Esophagus muscularis mucosa (tissue), 4 donors: ENCODE results near the gene PPP2R5C. TPM values are rescaled to one million over a fixed set of nuclear protein-coding genes. Genes with fewer than 3 reads are reported as not detected.

Experiments used
- DNase-seq: peaks from one replicate; pipeline ENCODE4 v3.0.0-alpha.2; 2017; ENCODE audit errors: extremely low spot score
- H3K27ac ChIP-seq, 4 donors: fragments of 200-600 bp; sonication (generic); replicated peaks in 1 of 4; 1 replicate in 3 of 4; 2 replicates in 1 of 4; pipeline ENCODE4 v1.5.1; 2016 to 2019; ENCODE audit warnings: mild to moderate bottlenecking in 1 of 4
- H3K27me3 ChIP-seq, 4 donors: fragments of 200-600 bp; sonication (generic); one replicate each; pipeline versions ENCODE4 v1.5.1 to v1.6.0; 2016 to 2019
- H3K36me3 ChIP-seq, 4 donors: fragments of 200-600 bp; sonication (generic); one replicate each; pipeline ENCODE4 v1.5.1; 2016 to 2019
- H3K4me1 ChIP-seq, 4 donors: fragments of 200-600 bp; sonication (generic); one replicate each; pipeline ENCODE4 v1.5.1; 2016 to 2019
- H3K4me3 ChIP-seq, 4 donors: fragments of 200-600 bp; sonication (generic); 1 replicate in 2 of 4; 2 replicates in 2 of 4; pipeline ENCODE4 v1.5.1; 2016 to 2019; ENCODE audit warnings: mild to moderate bottlenecking in 4 of 4, moderate library complexity in 1 of 4
- H3K9me3 ChIP-seq, 4 donors: fragments of 200-600 bp; sonication (generic); 1 replicate in 3 of 4; 2 replicates in 1 of 4; pipeline ENCODE4 v1.5.1; 2016 to 2019
- EP300 ChIP-seq: sonication (generic); formaldehyde crosslinking; IDR thresholded peaks from one replicate; pipeline ENCODE4 v1.6.1; 2017; ENCODE audit warnings: antibody characterized with exemption
- POLR2A ChIP-seq: fragments of 450-650 bp; IDR thresholded peaks from one replicate; pipeline ENCODE4 v1.6.1; 2017; ENCODE audit warnings: antibody characterized with exemption, moderate library complexity, mild to moderate bottlenecking, low read depth
- POLR2AphosphoS5 ChIP-seq, 2 donors: sonication (generic); formaldehyde crosslinking; IDR thresholded peaks; one replicate each; pipeline ENCODE4 v1.6.1; 2017; ENCODE audit warnings: antibody characterized with exemption in 2 of 2
- WGBS: methylation state at CpG from one replicate; pipeline ENCODE4 v1.1.5; 2018; 5-methylcytosine and 5-hydroxymethylcytosine counted together
- intact Hi-C: fragments of 100-400 bp; cut with DNase I; formaldehyde crosslinking; loops from one replicate; pipeline ENCODE4 v1.15.1; 2023
- total RNA-seq, 4 donors: library from RNA; depleted of rRNA; stranded (reverse); fragments of >200 nt; gene quantifications; one replicate each; pipeline versions ENCODE4 v1.1.0 to v1.2.1, GENCODE V29; 2016
- TF ChIP-seq, protein P1 (sequence below), 3 experiments: fragments of 200-600 bp in 2 of 3; fragments of 450-650 bp in 1 of 3; sonication (generic) in 2 of 3; IDR thresholded peaks; one replicate each; pipeline ENCODE4 v1.5.1; 2017 to 2019; ENCODE audit warnings: antibody characterized with exemption in 3 of 3, mild to moderate bottlenecking in 2 of 3, moderate library complexity in 1 of 3

Gene PPP2R5C
- total RNA-seq, 4 donors from 2014 or later = 103 to 142 (median 131) TPM

DNA sequence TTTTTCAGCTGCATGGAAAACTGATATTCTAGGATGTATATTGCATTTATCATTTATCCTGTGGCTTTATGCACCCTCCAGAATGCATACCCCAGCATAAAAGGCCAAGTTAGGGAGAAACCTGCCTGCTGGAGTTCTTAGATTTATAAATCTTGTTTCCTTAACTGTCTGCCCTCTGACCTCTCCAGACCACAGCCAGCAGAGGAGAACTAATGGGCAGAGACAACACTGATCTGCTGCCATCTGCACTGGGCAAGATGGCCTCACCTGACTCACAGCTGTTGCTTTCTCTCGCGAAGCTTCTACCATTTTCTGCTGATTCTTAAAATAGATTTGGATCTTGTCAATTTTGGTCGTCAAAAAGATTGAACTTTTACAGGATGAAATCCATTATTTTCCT is 65.8 kb downstream of the PPP2R5C start:
- intact Hi-C loops = no loop called here
- 88% methylated on average over 3 of the region's 3 CpGs for WGBS
- peak overlapping the region; percentile 8 to 90 (median 36) for H3K27ac ChIP-seq
- no peak overlapping the region for H3K4me3 ChIP-seq
- H3K4me1 ChIP-seq = peaks cover 36 to 91% (median 87%) of the 10 kb centered on the region in 4 donors
- no peaks in the 10 kb centered on the region for H3K9me3 ChIP-seq
- no peaks in the 10 kb centered on the region for H3K27me3 ChIP-seq
- H3K36me3 ChIP-seq = peaks cover 0 to 10% (median 0%) of the 10 kb centered on the region in 4 donors
- DNase-seq = no peak
- no peak for TF ChIP-seq POLR2A
- no peak for TF ChIP-seq POLR2AphosphoS5 (IDR thresholded peaks at IDR 0.05)
- TF ChIP-seq, protein P1, sequence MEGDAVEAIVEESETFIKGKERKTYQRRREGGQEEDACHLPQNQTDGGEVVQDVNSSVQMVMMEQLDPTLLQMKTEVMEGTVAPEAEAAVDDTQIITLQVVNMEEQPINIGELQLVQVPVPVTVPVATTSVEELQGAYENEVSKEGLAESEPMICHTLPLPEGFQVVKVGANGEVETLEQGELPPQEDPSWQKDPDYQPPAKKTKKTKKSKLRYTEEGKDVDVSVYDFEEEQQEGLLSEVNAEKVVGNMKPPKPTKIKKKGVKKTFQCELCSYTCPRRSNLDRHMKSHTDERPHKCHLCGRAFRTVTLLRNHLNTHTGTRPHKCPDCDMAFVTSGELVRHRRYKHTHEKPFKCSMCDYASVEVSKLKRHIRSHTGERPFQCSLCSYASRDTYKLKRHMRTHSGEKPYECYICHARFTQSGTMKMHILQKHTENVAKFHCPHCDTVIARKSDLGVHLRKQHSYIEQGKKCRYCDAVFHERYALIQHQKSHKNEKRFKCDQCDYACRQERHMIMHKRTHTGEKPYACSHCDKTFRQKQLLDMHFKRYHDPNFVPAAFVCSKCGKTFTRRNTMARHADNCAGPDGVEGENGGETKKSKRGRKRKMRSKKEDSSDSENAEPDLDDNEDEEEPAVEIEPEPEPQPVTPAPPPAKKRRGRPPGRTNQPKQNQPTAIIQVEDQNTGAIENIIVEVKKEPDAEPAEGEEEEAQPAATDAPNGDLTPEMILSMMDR (IDR thresholded peaks at IDR 0.05) = no peak
- TF ChIP-seq EP300 = no peak

DNA sequence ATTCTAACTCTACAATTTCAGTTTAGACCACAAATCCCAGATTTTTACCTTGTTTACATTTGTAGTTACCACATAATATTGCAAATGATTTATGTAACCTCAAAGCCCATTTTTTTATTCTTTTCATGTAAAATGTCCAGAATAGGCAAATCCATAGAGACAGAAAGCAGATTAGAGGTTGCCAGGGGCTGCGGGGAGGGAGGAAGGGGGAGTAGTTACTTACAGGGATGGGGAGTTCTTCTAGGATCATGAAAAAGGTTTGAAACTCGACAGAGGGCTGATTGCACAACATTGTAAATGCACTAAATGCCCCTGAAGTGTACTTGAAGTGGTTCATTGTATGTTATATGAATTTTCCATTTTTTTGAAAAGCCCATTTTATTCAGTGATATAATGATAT is 66.5 kb downstream of the PPP2R5C start:
- WGBS = 57% methylated on average over 2 of the region's 2 CpGs
- no peak overlapping the region for H3K4me3 ChIP-seq
- H3K27me3 ChIP-seq = no peaks in the 10 kb centered on the region
- TF ChIP-seq, protein P1 (IDR thresholded peaks at IDR 0.05) = no peak
- TF ChIP-seq POLR2AphosphoS5 (IDR thresholded peaks at IDR 0.05) (no peak), POLR2A (no peak), EP300 (no peak)
- H3K9me3 ChIP-seq = no peaks in the 10 kb centered on the region
- intact Hi-C loops = no loop called here
- H3K27ac ChIP-seq = peak overlapping the region; percentile 8 to 90 (median 36)
- no peak for DNase-seq
- peaks cover 0 to 10% (median under 1%) of the 10 kb centered on the region in 4 donors for H3K36me3 ChIP-seq
- peaks cover 36 to 86% (median 81%) of the 10 kb centered on the region in 4 donors for H3K4me1 ChIP-seq

DNA sequence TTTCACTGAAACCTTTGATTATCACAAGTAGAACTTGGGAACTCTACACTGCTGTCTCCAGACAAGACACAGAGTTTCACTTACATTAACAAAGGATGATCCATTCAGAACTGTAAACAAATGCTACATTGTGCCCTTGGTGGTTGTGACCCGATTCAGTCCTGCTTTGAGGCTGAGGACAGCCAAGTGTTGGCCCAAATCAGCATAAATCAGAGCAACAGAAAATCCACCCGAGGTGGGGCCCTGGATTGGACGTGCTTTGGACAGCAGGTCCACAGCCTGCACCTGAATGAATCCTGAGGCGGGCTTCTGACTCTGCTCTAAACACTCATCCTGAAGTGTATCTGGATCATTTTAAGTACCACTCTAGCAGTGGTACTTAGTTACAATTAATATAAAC is 68.8 kb downstream of the PPP2R5C start:
- 49% methylated on average over 4 of the region's 4 CpGs for WGBS
- H3K4me3 ChIP-seq = no peak overlapping the region
- no peaks in the 10 kb centered on the region for H3K9me3 ChIP-seq
- peak overlapping the region in 3 of 4 donors; percentile 20 to 90 (median 35) for H3K27ac ChIP-seq
- DNase-seq = no peak
- peaks cover 43 to 86% (median 77%) of the 10 kb centered on the region in 4 donors for H3K4me1 ChIP-seq
- intact Hi-C loops = no loop called here
- no peaks in the 10 kb centered on the region for H3K27me3 ChIP-seq
- peaks cover 0 to 10% (median 2%) of the 10 kb centered on the region in 4 donors for H3K36me3 ChIP-seq
- TF ChIP-seq EP300 (no peak), POLR2AphosphoS5 (IDR thresholded peaks at IDR 0.05) (no peak), POLR2A (no peak)
- TF ChIP-seq, protein P1 (IDR thresholded peaks at IDR 0.05) = no peak

DNA sequence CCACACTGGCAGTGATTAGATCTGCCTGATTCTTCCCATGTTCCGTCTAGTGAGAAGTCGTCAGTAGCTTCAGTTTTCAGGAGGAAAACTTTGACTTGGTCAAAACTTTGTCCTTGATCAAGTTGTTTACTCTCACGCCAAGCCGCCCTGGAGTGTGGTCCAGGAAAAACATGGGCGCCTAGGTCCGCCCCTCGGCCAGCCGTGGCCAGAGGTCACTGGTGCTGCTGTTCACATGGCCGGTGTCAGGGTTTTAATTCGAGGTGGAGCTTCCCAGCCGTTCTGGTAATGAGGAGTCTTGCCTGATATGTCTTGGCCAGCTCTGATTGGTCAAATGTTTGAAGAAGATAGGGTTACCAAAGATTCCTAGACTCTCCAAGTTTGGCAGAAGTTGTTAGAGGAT is 71.5 kb downstream of the PPP2R5C start:
- intact Hi-C loops = no loop called here
- Histone ChIP-seq H3K4me1 (peaks cover 54 to 90% (median 84%) of the 10 kb centered on the region in 4 donors), H3K27me3 (no peaks in the 10 kb centered on the region), H3K27ac (no peak overlapping the region), H3K36me3 (peaks cover 0 to 10% (median 2%) of the 10 kb centered on the region in 4 donors), H3K9me3 (no peaks in the 10 kb centered on the region), H3K4me3 (no peak overlapping the region)
- DNase-seq = no peak
- TF ChIP-seq POLR2A (no peak), EP300 (no peak), POLR2AphosphoS5 (IDR thresholded peaks at IDR 0.05) (no peak)
- TF ChIP-seq, protein P1 (IDR thresholded peaks at IDR 0.05) = no peak
- 93% methylated on average over 11 of the region's 11 CpGs for WGBS

GRCh38 chr14:101834397-101834796 is 72.9 kb downstream of the PPP2R5C start:
- TF ChIP-seq POLR2A (no peak), EP300 (no peak), POLR2AphosphoS5 (IDR thresholded peaks at IDR 0.05) (no peak)
- TF ChIP-seq, protein P1 (IDR thresholded peaks at IDR 0.05) = no peak
- Histone ChIP-seq H3K9me3 (no peaks in the 10 kb centered on the region), H3K4me1 (peaks cover 54 to 90% (median 81%) of the 10 kb centered on the region in 4 donors), H3K27ac (peak overlapping the region in 3 of 4 donors; percentile 76 to 81 (median 78)), H3K4me3 (no peak overlapping the region), H3K27me3 (no peaks in the 10 kb centered on the region), H3K36me3 (peaks cover 0 to 5% (median 2%) of the 10 kb centered on the region in 4 donors)
- WGBS = 72% methylated on average over 4 of the region's 4 CpGs
- no peak for DNase-seq
- intact Hi-C loops = no loop called here
